H9 (cell line): ENCODE results near the gene HACD1. TPM values are rescaled to one million over a fixed set of nuclear protein-coding genes. Genes with fewer than 3 reads are reported as not detected.
"Not testable (repeated sequence)": the region's sequence is repeated elsewhere in the genome, so short reads cannot be mapped to it uniquely, and the experiment has no call there.

Source experiments
- DNase-seq: peaks from one replicate; pipeline ENCODE4 v3.0.0-alpha.2; 2017
- H2AFZ ChIP-seq: one replicate; pipeline ENCODE4 v1.6.1; 2013; ENCODE audit warnings: mild to moderate bottlenecking, low read length, control low read depth, moderate library complexity
- H2AK5ac ChIP-seq: 2 replicates; pipeline ENCODE4 v1.6.1; 2013; ENCODE audit warnings: low read length, control low read depth, mixed read lengths; ENCODE audit not compliant: insufficient read length
- H2BK120ac ChIP-seq: one replicate; pipeline ENCODE4 v1.6.1; 2013; ENCODE audit warnings: low read depth, mild to moderate bottlenecking, low read length, control low read depth, inconsistent platforms; ENCODE audit not compliant: poor library complexity, severe bottlenecking
- H2BK12ac ChIP-seq: 2 replicates; pipeline ENCODE4 v1.6.1; 2013; ENCODE audit warnings: low read length, control low read depth, mixed read lengths, low read depth; ENCODE audit not compliant: insufficient read length
- H2BK15ac ChIP-seq: 2 replicates; pipeline ENCODE4 v1.6.1; 2013; ENCODE audit warnings: low read depth, low read length, control low read depth
- H2BK20ac ChIP-seq: one replicate; pipeline ENCODE4 v1.6.1; 2013; ENCODE audit warnings: low read depth, mild to moderate bottlenecking, low read length, control low read depth, inconsistent platforms; ENCODE audit not compliant: poor library complexity, severe bottlenecking
- H2BK5ac ChIP-seq: 2 replicates; pipeline ENCODE4 v1.6.1; 2013; ENCODE audit warnings: low read length, control low read depth, mixed read lengths; ENCODE audit not compliant: insufficient read length
- H3K14ac ChIP-seq: 2 replicates; pipeline ENCODE4 v1.6.1; 2013; ENCODE audit warnings: low read length, control low read depth; ENCODE audit not compliant: insufficient read depth
- H3K18ac ChIP-seq: 2 replicates; pipeline ENCODE4 v1.6.1; 2013; ENCODE audit warnings: low read depth, mild to moderate bottlenecking, mixed read lengths, low read length, control low read depth; ENCODE audit not compliant: insufficient read length
- H3K23ac ChIP-seq: 2 replicates; pipeline ENCODE4 v1.6.1; 2013; ENCODE audit warnings: low read length, control low read depth, mixed read lengths, low read depth; ENCODE audit not compliant: insufficient read length
- H3K23me2 ChIP-seq: 2 replicates; pipeline ENCODE4 v1.6.1; 2013; ENCODE audit warnings: low read depth, mild to moderate bottlenecking, mixed read lengths, low read length, control low read depth; ENCODE audit not compliant: insufficient read length, poor library complexity, severe bottlenecking
- H3K27ac ChIP-seq: 2 replicates; pipeline ENCODE4 v1.5.1; 2013; ENCODE audit warnings: low read length, control low read depth, mixed read lengths, low read depth; ENCODE audit not compliant: insufficient read length
- H3K27me3 ChIP-seq: 2 replicates; pipeline ENCODE4 v1.6.1; 2013; ENCODE audit warnings: low read length, control low read depth, inconsistent platforms; ENCODE audit not compliant: insufficient read depth
- H3K4ac ChIP-seq: 2 replicates; pipeline ENCODE4 v1.6.1; 2013; ENCODE audit warnings: low read depth, mild to moderate bottlenecking, control low read depth, inconsistent platforms, low read length, moderate library complexity
- H3K4me1 ChIP-seq: 2 replicates; pipeline ENCODE4 v1.6.1; 2013; ENCODE audit warnings: low read length, control low read depth, inconsistent platforms; ENCODE audit not compliant: insufficient read depth
- H3K4me2 ChIP-seq: 2 replicates; pipeline ENCODE4 v1.6.1; 2013; ENCODE audit warnings: low read length, control low read depth, mixed read lengths; ENCODE audit not compliant: insufficient read length, insufficient read depth
- H3K56ac ChIP-seq: 2 replicates; pipeline ENCODE4 v1.6.1; 2013; ENCODE audit warnings: low read depth, mild to moderate bottlenecking, mixed read lengths, low read length, control low read depth; ENCODE audit not compliant: insufficient read length
- H3K79me1 ChIP-seq: 2 replicates; pipeline ENCODE4 v1.6.1; 2013; ENCODE audit warnings: low read depth, mild to moderate bottlenecking, moderate library complexity, low read length, control low read depth, inconsistent platforms; ENCODE audit not compliant: insufficient read depth, poor library complexity, severe bottlenecking
- H3K79me2 ChIP-seq: 2 replicates; pipeline ENCODE4 v1.6.1; 2013; ENCODE audit warnings: low read length, control low read depth, inconsistent platforms; ENCODE audit not compliant: insufficient read depth
- H3K9ac ChIP-seq: 2 replicates; pipeline ENCODE4 v1.6.1; 2013; ENCODE audit warnings: low read length, control low read depth, mixed read lengths; ENCODE audit not compliant: insufficient read length; ENCODE audit errors: extremely low read depth
- H3K9me3 ChIP-seq: one replicate; pipeline ENCODE4 v1.6.1; 2013; ENCODE audit warnings: low read depth, low read length, inconsistent platforms; ENCODE audit not compliant: control insufficient read depth
- H3T11ph ChIP-seq: one replicate; pipeline ENCODE4 v1.6.1; 2013; ENCODE audit warnings: mild to moderate bottlenecking, low read length, control low read depth, inconsistent platforms
- H4K20me1 ChIP-seq: one replicate; pipeline ENCODE4 v1.6.1; 2013; ENCODE audit not compliant: control insufficient read depth, insufficient read length, insufficient read depth
- H4K5ac ChIP-seq: 2 replicates; pipeline ENCODE4 v1.6.1; 2013; ENCODE audit warnings: low read depth, mild to moderate bottlenecking, mixed read lengths, low read length, control low read depth; ENCODE audit not compliant: insufficient read length
- H4K8ac ChIP-seq: replicated peaks from 2 replicates; pipeline ENCODE4 v1.6.1; 2013; ENCODE audit warnings: low read length, control low read depth, mixed read lengths, low read depth; ENCODE audit not compliant: insufficient read length
- H4K91ac ChIP-seq: 2 replicates; pipeline ENCODE4 v1.6.1; 2013; ENCODE audit warnings: low read depth, mild to moderate bottlenecking, moderate library complexity, mixed read lengths, low read length, control low read depth; ENCODE audit not compliant: insufficient read length
- H3K27ac Mint-ChIP-seq, 3 experiments: 2 replicates in 2 of 3; 3 replicates in 1 of 3; pipeline ENCODE4 v1.8.0; 2020 to 2021; ENCODE audit warnings: mixed read lengths in 3 of 3, mild to moderate bottlenecking in 1 of 3, moderate library complexity in 1 of 3
- H3K27me3 Mint-ChIP-seq: 2 replicates; pipeline ENCODE4 v1.8.0; 2021; ENCODE audit warnings: low read depth, mild to moderate bottlenecking, moderate library complexity, mixed read lengths
- H3K36me3 Mint-ChIP-seq, 3 experiments: 2 replicates in 2 of 3; 3 replicates in 1 of 3; pipeline ENCODE4 v1.8.0; 2020 to 2021; ENCODE audit warnings: low read depth in 3 of 3, mixed read lengths in 3 of 3; ENCODE audit not compliant: insufficient read depth in 1 of 3
- H3K4me1 Mint-ChIP-seq, 2 experiments: 2 replicates each; pipeline ENCODE4 v1.8.0; 2020; ENCODE audit warnings: mixed read lengths in 2 of 2
- H3K4me3 Mint-ChIP-seq, 2 experiments: 2 replicates in 1 of 2; 3 replicates in 1 of 2; pipeline ENCODE4 v1.8.0; 2020 to 2021; ENCODE audit warnings: mild to moderate bottlenecking in 2 of 2, mixed read lengths in 2 of 2, moderate library complexity in 1 of 2
- H3K9me3 Mint-ChIP-seq, 2 experiments: 2 replicates in 1 of 2; 3 replicates in 1 of 2; pipeline ENCODE4 v1.8.0; 2020; ENCODE audit warnings: mild to moderate bottlenecking in 2 of 2, mixed read lengths in 2 of 2, moderate library complexity in 1 of 2
- CTCF ChIP-seq: fragments of 200-600 bp; sonication (generic); conservative IDR thresholded peaks from 3 replicates; pipeline ENCODE4 v1.8.0; 2021; ENCODE audit warnings: antibody characterized with exemption, mild to moderate bottlenecking
- WGBS: extraction: QIAGEN DNeasy Blood & Tissue Kit; methylation state at CpG from one replicate; pipeline ENCODE4 v1.1.7; 2013; ENCODE audit warnings: missing lambda C conversion rate, low lambda C conversion rate, mixed read lengths; ENCODE audit not compliant: insufficient read length; ENCODE audit errors: extremely low coverage; 5-methylcytosine and 5-hydroxymethylcytosine counted together
- total RNA-seq: library from RNA; stranded (reverse); gene quantifications from 2 replicates; pipeline ENCODE4 v1.2.1, GENCODE V29; 2021

The HACD1 gene
- total RNA-seq, 1 experiment from 2014 or later: 25.0 TPM

DNA sequence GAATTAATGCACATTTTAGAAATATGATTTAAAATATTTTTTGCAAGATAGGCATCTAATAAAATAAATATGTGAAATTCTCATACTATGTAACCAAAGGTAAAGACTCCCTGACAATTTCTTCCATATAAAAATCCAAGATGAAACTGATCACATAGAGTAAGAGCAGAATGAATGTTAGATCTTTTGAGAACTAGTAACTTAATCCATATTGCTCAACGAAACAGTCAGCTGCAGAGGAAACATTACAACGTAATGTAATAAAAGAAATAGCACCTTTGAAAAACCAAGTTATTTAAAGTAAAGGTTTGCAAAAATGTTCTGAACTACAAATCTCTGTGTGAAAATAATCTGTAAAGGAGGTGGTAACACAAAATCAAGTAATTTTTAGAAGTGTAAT, 28.8 kb downstream of the HACD1 start:
- H2BK12ac ChIP-seq: no peak overlapping the region
- no CpG with 5 or more reads among the region's 2 CpGs for WGBS
- no peak overlapping the region for H3K4me3 Mint-ChIP-seq
- H2BK15ac ChIP-seq: no peak overlapping the region
- H3K14ac ChIP-seq: no peak overlapping the region
- H3K4me1 ChIP-seq: no peaks in the 10 kb centered on the region
- peaks cover 1 to 7% (median 3%) of the 10 kb centered on the region in 3 experiments; a peak in 3 of 7 replicates for H3K36me3 Mint-ChIP-seq
- H3K23me2 ChIP-seq: no peaks in the 10 kb centered on the region
- no peak overlapping the region for H3K27ac Mint-ChIP-seq
- H2BK120ac ChIP-seq: no peak overlapping the region
- H3K27me3 Mint-ChIP-seq: no peaks in the 10 kb centered on the region
- H2AK5ac ChIP-seq: no peak overlapping the region
- H3K9me3 ChIP-seq: no peaks in the 10 kb centered on the region
- H4K91ac ChIP-seq: no peak overlapping the region
- no peak overlapping the region for H2BK5ac ChIP-seq
- H2BK20ac ChIP-seq: no peak overlapping the region
- H3K4ac ChIP-seq: no peak overlapping the region
- H3K79me2 ChIP-seq: no peaks in the 10 kb centered on the region
- no peak overlapping the region for H2AFZ ChIP-seq
- H3K9me3 Mint-ChIP-seq: peaks cover 0 to 3% of the 10 kb centered on the region in 2 experiments; a peak in 2 of 5 replicates
- H3T11ph ChIP-seq: no peak overlapping the region
- DNase-seq: no peak
- no peaks in the 10 kb centered on the region for H4K20me1 ChIP-seq
- no peak overlapping the region for H3K27ac ChIP-seq
- no peak overlapping the region for H3K4me2 ChIP-seq
- H4K8ac ChIP-seq: no peak overlapping the region
- no peak for TF ChIP-seq CTCF
- no peak overlapping the region for H3K9ac ChIP-seq
- H3K23ac ChIP-seq: no peak overlapping the region
- H3K4me1 Mint-ChIP-seq: peaks cover 4 to 6% of the 10 kb centered on the region in 2 experiments
- no peaks in the 10 kb centered on the region for H3K27me3 ChIP-seq
- H3K56ac ChIP-seq: no peak overlapping the region
- H3K79me1 ChIP-seq: no peaks in the 10 kb centered on the region
- no peak overlapping the region for H4K5ac ChIP-seq
- H3K18ac ChIP-seq: no peak overlapping the region

DNA sequence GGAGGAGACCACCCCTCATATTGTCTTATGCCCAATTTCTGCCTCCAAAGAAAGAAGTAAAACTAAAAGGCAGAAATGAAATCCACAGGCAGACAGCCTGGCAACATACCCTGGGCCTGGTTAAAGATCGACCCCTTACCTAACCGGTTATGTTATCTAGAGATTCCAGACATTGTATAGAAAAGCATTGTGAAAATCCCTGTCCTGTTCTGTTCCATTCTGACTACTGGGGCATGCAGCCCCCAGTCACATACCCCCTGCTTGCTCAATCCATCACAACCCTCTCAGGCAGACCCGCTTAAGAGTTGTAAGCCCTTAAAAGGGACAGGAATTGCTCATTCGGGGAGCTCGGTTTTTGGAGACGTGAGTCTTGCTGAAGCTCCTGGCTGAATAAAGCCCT, 29.9 kb downstream of the HACD1 start:
- H3K4me2 ChIP-seq, H4K20me1 ChIP-seq, H3K18ac ChIP-seq: not testable (repeated sequence)

More for the DNA sequence above, 29.9 kb downstream of the HACD1 start:
- WGBS: no CpG with 5 or more reads among the region's 6 CpGs
- not testable (repeated sequence) for H3K36me3 Mint-ChIP-seq, H3K4ac ChIP-seq, H3T11ph ChIP-seq, H3K23me2 ChIP-seq, DNase-seq, H2AK5ac ChIP-seq, H3K27me3 ChIP-seq, H4K8ac ChIP-seq, H4K91ac ChIP-seq, H3K9ac ChIP-seq, H3K4me1 Mint-ChIP-seq, H2BK120ac ChIP-seq, H3K4me3 Mint-ChIP-seq, H3K27me3 Mint-ChIP-seq, H3K56ac ChIP-seq, H3K9me3 Mint-ChIP-seq, H2BK12ac ChIP-seq, H2BK15ac ChIP-seq, H3K4me1 ChIP-seq, H2BK20ac ChIP-seq, H3K27ac Mint-ChIP-seq, H3K9me3 ChIP-seq, H3K79me1 ChIP-seq, H3K79me2 ChIP-seq, H2AFZ ChIP-seq, H3K27ac ChIP-seq, H4K5ac ChIP-seq, H3K14ac ChIP-seq, H2BK5ac ChIP-seq, H3K23ac ChIP-seq
